Suprapubic skin (tissue), 4 donors: ENCODE measurements around the gene CSNK1A1L. TPM values are rescaled to one million over a fixed set of nuclear protein-coding genes. Genes with fewer than 3 reads are reported as not detected.
"Not testable (repeated sequence)": the region's sequence is repeated elsewhere in the genome, so short reads cannot be mapped to it uniquely, and the experiment has no call there.

Experiments
- DNase-seq, 2 donors: peaks; one replicate each; pipeline ENCODE4 v3.0.0-alpha.2; 2019; ENCODE audit warnings: low spot score in 2 of 2
- H3K27ac ChIP-seq: fragments of 200-600 bp; sonication (generic); one replicate; pipeline ENCODE4 v1.5.1; 2019
- H3K27me3 ChIP-seq: fragments of 200-600 bp; sonication (generic); one replicate; pipeline ENCODE4 v1.5.1; 2019
- H3K36me3 ChIP-seq: fragments of 200-600 bp; sonication (generic); one replicate; pipeline ENCODE4 v1.5.1; 2019
- H3K4me1 ChIP-seq: fragments of 200-600 bp; sonication (generic); one replicate; pipeline ENCODE4 v1.5.1; 2019
- H3K4me3 ChIP-seq: fragments of 200-600 bp; sonication (generic); one replicate; pipeline ENCODE4 v1.5.1; 2019; ENCODE audit warnings: mild to moderate bottlenecking
- H3K9me3 ChIP-seq: fragments of 200-600 bp; sonication (generic); one replicate; pipeline ENCODE4 v1.5.1; 2019
- CTCF ChIP-seq, 2 donors: fragments of 200-600 bp in 1 of 2; fragments of 450-650 bp in 1 of 2; sonication (generic) in 1 of 2; IDR thresholded peaks; one replicate each; pipeline ENCODE4 v1.5.1; 2016 to 2019; ENCODE audit warnings: antibody characterized with exemption in 2 of 2, mild to moderate bottlenecking in 1 of 2, moderate library complexity in 1 of 2
- EP300 ChIP-seq: sonication (generic); formaldehyde crosslinking; IDR thresholded peaks from one replicate; pipeline ENCODE4 v1.6.1; 2017; ENCODE audit warnings: antibody characterized with exemption
- POLR2A ChIP-seq, 2 donors: fragments of 450-650 bp; IDR thresholded peaks; one replicate each; pipeline ENCODE4 v1.6.1; 2017; ENCODE audit warnings: antibody characterized with exemption in 2 of 2, mild to moderate bottlenecking in 2 of 2, moderate library complexity in 2 of 2
- POLR2AphosphoS5 ChIP-seq, 3 donors: sonication (generic); formaldehyde crosslinking; IDR thresholded peaks; one replicate each; pipeline ENCODE4 v1.6.1; 2017; ENCODE audit warnings: antibody characterized with exemption in 3 of 3
- WGBS: methylation state at CpG from one replicate; pipeline ENCODE4 v1.1.5; 2018; 5-methylcytosine and 5-hydroxymethylcytosine counted together
- total RNA-seq, 4 donors: library from RNA; depleted of rRNA; stranded (reverse); fragments of >200 nt; gene quantifications; one replicate each; pipeline ENCODE4 v1.1.0, GENCODE V29; 2016

The CSNK1A1L gene
- total RNA-seq, 4 donors from 2014 or later: not detected

- H3K4me3 ChIP-seq: peak overlapping the region; percentile 77
- no peak for DNase-seq
- 17% methylated on average over 10 of the region's 10 CpGs for whole genome bisulfite sequencing
Measured at GRCh38 chr13:37059848-37060192, 45.6 kb downstream of the CSNK1A1L start.

GRCh38 chr13:37058910-37059847 is 46.3 kb downstream of the CSNK1A1L start, which contains the start of gene SUPT20H:
TSS of gene SUPT20H (minus strand) at chr13:37059688. CDS start at chr13:37051490, 8,198 bp downstream.
- under 1% methylated on average over 30 of the region's 75 CpGs for WGBS
- H3K9me3 ChIP-seq: no peaks in the 10 kb centered on the region
- peaks cover 19% of the 10 kb centered on the region for H3K4me1 ChIP-seq
- H3K4me3 ChIP-seq: peak within 1 kb of the TSS; percentile 77
- no peaks in the 10 kb centered on the region for H3K36me3 ChIP-seq
- H3K27ac ChIP-seq: peak within 1 kb of the TSS; percentile 91
- TF ChIP-seq POLR2A (IDR thresholded peaks at IDR 0.05): peak; percentile 44 to 68
- TF ChIP-seq EP300: no peak
- no peak for TF ChIP-seq CTCF (IDR thresholded peaks at IDR 0.05)
- peak; percentile 53 to 87 (median 68) for TF ChIP-seq POLR2AphosphoS5 (IDR thresholded peaks at IDR 0.05)
- no peaks in the 10 kb centered on the region for H3K27me3 ChIP-seq
- peak; percentile 95 for DNase-seq

More at GRCh38 chr13:37059848-37060192, 45.6 kb downstream of the CSNK1A1L start:
- Histone ChIP-seq H3K27me3 (no peaks in the 10 kb centered on the region), H3K9me3 (no peaks in the 10 kb centered on the region), H3K36me3 (no peaks in the 10 kb centered on the region), H3K27ac (peak overlapping the region; percentile 91), H3K4me1 (peaks cover 19% of the 10 kb centered on the region)
- TF ChIP-seq CTCF (IDR thresholded peaks at IDR 0.05): no peak
- TF ChIP-seq POLR2AphosphoS5 (IDR thresholded peaks at IDR 0.05): no peak
- TF ChIP-seq POLR2A (IDR thresholded peaks at IDR 0.05): no peak
- no peak for TF ChIP-seq EP300

GRCh38 chr13:37056228-37056627 is 49.2 kb downstream of the CSNK1A1L start:
- H3K4me1 ChIP-seq: peaks cover 19% of the 10 kb centered on the region
- DNase-seq: not testable (repeated sequence)

More at GRCh38 chr13:37056228-37056627, 49.2 kb downstream of the CSNK1A1L start:
- H3K27me3 ChIP-seq, H3K27ac ChIP-seq, H3K9me3 ChIP-seq, H3K36me3 ChIP-seq, H3K4me3 ChIP-seq: not testable (repeated sequence)
- whole genome bisulfite sequencing: 100% methylated on average over 2 of the region's 2 CpGs

Other genes starting within 250 kb of the CSNK1A1L start
- 1 to 10 TPM in 3 of 4 donors, under 1 TPM in 1; 0.98 to 4.1 (median 2.1) TPM for gene SMAD9, start 185.4 kb downstream of the CSNK1A1L start, total RNA-seq
- 10 to 100 TPM in 3 of 4 donors, 1 to 10 TPM in 1; 9.3 to 20.6 (median 16.7) TPM for gene ALG5, start 106.3 kb downstream of the CSNK1A1L start, total RNA-seq
- gene EXOSC8, start 104.9 kb downstream of the CSNK1A1L start, total RNA-seq: 100 to 1,000 TPM in 1 of 4 donors, 10 to 100 TPM in 3; 21.8 to 136 (median 23.4) TPM
- 10 to 100 TPM; 18.4 to 74.0 (median 42.9) TPM for gene SUPT20H, start 46.0 kb downstream of the CSNK1A1L start, total RNA-seq